Astrocyte of the spinal cord (primary cell): ENCODE data around the gene LAMA5.

Experiments
- DNase-seq: peaks from one replicate; pipeline ENCODE4 v3.0.0; 2011; ENCODE audit warnings: low read depth, low spot score
- H3K4me3 ChIP-seq: 2 replicates; pipeline ENCODE4 v1.5.1; 2011; ENCODE audit warnings: low read depth, mild to moderate bottlenecking, low read length, moderate library complexity
- in situ Hi-C: cut with HindIII; loops from 2 replicates; pipeline ENCODE4 v1.10.0; 2017; ENCODE audit warnings: low sequenced_read_pairs
- TF ChIP-seq, protein P1 (sequence below): IDR thresholded peaks from 2 replicates; pipeline ENCODE4 v1.5.1; 2012; ENCODE audit warnings: low read depth, mild to moderate bottlenecking, low read length, inconsistent platforms

Gene LAMA5

DNA sequence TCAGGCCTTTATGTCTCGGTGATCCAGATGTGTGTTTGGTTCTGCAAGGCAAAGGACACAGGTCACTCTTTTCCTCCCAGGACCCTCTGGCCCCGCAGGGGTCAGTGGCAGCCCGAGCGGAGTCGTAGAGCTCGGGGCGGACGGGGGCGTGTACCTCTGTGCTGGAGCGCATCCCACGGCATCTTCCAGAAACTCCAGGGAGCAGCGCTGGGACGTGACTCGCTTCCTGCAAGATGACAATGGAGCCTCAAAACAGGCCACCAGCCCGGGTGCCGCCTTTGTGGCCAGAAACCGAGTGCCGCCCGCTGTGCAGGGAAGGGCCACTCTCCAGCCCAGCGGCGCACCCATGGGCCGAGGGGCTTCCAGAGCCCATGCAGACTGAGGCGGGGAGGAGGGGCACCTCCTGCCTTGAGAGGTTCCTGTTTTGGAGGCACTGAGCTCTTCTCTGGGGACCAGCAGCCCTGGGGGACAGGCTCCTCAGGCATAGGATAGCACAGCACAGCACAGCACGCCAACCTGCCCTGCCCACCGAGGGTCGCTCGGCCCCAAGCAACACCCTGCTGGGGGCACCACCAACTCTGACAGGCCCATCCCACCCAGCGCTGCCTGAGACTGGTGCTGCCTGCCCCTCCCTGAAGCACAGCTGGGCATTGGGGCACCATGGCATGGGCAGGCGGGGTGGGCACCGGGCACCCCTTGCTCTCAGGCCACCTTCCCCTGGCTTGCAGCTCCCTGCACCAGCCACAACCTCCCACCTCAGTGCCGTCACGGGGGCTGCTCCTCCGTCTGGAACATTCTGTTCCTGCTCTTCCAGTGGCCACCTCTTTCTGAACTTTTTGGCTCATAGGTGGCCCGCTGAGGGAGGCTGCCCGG, 29.5 kb upstream of the LAMA5 start:
- in situ Hi-C loops, result no loop called here
- no peak for DNase-seq
- TF ChIP-seq, protein P1, sequence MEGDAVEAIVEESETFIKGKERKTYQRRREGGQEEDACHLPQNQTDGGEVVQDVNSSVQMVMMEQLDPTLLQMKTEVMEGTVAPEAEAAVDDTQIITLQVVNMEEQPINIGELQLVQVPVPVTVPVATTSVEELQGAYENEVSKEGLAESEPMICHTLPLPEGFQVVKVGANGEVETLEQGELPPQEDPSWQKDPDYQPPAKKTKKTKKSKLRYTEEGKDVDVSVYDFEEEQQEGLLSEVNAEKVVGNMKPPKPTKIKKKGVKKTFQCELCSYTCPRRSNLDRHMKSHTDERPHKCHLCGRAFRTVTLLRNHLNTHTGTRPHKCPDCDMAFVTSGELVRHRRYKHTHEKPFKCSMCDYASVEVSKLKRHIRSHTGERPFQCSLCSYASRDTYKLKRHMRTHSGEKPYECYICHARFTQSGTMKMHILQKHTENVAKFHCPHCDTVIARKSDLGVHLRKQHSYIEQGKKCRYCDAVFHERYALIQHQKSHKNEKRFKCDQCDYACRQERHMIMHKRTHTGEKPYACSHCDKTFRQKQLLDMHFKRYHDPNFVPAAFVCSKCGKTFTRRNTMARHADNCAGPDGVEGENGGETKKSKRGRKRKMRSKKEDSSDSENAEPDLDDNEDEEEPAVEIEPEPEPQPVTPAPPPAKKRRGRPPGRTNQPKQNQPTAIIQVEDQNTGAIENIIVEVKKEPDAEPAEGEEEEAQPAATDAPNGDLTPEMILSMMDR, result no peak
- H3K4me3 ChIP-seq, result no peak overlapping the region

DNA sequence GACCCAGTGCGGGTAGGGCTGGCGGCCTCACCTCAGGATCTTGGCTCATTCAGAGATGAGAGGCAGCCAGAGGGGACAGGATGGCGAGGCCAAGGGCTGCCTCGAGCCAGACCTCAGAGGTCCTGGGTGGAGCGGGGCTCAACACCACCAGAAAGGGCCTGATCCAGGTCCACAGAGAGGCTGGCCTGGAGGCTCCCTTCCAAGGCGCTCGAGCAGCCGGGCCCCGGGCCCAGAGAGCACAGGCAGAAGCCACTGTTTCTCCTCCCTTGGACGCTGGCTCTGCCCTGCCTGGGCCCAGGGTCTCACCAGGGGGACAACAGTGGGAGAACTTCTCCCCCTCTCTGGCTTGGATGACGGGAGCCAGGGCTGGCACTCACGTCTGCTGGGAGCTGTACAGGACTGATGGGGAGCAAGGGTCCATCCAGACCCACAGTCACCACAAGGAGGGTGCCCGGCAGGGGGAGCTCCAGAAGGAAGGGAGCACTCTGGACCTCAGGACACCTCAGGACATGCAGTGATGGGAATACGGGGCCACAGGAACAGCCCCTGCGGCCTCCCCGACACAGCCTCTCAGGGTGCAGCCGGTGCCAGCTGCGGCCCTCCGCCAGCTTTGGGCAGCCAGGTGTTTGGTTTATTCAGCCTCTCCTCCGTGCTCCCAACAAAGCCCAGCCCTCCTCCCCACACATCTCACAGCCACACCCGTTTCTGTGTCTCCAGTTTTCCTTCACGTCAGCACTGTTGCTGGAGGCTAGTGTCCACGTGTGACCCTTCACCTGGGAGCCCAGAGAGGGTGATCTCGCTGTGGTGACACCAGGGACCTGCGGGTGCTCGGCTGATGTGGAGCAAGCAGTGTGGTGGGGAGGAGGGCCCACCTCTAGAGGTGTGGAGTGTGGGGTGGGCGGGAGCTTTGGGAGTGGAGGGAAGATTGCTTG, 28.5 kb upstream of the LAMA5 start:
- DNase-seq, result no peak
- in situ Hi-C loops, result no loop called here
- TF ChIP-seq, protein P1, result peak; percentile 5
- no peak overlapping the region for H3K4me3 ChIP-seq

DNA sequence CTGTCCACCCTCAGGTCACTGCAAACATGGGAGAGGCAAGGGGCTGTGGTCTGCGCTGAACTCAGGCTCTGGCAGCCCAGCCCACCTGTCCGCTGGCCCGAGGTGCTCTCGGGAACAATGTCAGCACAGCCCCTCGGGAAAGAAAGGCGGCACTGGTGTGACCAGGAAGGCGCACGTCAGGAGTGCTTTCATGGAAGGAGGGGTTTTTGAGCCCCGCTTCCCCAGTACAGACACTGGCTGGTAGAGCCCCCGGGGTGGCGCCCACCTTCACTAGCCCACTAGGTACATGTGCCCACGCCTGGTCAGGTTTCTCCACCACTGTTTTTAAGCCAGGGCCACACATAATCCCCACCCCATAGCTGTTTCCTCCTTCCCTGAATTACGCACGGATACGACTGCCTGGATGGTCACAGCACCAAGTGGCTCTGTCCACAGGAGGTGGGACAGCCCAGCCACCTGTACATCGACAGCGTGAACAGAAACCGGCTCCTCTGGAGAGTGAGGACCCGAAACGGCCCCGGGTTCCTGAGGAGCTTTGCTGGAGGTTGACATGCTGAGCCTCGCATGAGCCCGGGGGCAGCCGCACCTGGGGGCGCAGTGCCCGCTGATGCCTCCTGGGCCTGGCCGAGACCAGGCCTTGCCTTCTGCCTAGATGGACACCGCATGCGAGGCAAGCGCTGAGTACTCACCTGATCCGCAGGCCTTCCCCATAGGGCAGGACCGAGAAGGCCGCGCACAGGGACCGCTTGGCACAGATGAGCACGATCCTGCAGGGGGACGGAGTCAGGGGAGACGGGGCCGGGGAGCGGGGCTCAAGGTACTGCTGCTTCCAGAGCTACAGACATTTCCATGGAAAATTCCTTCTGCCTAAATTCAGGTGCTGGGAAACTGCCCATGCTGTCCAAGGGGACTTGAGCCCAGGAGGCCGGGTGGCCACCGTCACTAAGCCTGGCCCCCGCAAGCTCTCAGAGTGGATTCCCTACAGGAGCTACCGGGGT, 27.4 kb upstream of the LAMA5 start:
- DNase-seq, result no peak
- no peak overlapping the region for H3K4me3 ChIP-seq
- in situ Hi-C loops, result no loop called here
- TF ChIP-seq, protein P1, result no peak

DNA sequence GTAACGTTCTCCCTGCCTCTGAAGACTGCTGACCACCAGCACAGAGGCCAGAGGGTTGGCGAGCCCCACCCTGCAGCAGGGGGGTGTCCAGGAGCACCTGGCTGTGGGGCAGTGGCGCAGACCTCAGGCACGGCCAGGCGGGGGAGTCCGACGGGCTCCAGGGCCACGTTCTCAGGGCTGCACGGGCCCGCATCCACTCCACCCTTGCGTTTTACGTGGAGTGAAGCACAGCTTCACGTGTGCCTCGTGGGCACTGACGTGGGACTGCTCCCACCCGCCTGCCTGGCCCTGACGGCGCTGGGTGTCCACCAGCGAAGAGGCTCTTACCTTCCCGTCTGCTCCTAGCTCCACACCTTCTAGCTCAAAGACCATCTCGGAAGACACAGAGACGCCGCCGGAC, 26.7 kb upstream of the LAMA5 start:
- TF ChIP-seq, protein P1, result no peak
- DNase-seq, result no peak
- no peak overlapping the region for H3K4me3 ChIP-seq
- in situ Hi-C loops, result no loop called here

DNA sequence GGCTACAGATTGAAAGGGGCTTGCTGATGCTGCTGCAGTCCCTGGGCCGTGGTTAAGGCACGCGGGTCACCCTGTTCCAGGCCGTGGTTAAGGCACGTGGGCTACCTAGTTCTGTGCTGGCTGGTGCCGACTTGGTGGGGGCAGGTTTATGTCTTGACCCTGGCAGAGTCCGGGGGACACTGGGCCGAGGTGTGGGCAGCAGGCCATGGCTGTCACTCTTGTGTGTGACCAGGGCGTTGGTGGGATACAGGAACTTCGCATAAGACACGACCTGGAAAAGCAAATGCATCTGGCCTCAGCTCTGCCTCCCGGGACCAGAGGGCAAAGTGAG, 26.2 kb upstream of the LAMA5 start:
- TF ChIP-seq, protein P1, result no peak
- no peak for DNase-seq
- in situ Hi-C loops, result no loop called here
- H3K4me3 ChIP-seq, result no peak overlapping the region
